Activated CD4-positive, alpha-beta T cell treated with anti-CD3 and anti-CD28 coated beads, Interleukin-2, amount 50 U/mL, for 4 hours (primary cell): Measurements from ENCODE around the gene PLIN1.
"Not testable (repeated sequence)": the region's sequence is repeated elsewhere in the genome, so short reads cannot be mapped to it uniquely, and the experiment has no call there.

Experiments used
- DNase-seq, 2 experiments: peaks; one replicate each; pipeline ENCODE4 v3.0.0-alpha.2; 2020

Gene PLIN1, protein sequence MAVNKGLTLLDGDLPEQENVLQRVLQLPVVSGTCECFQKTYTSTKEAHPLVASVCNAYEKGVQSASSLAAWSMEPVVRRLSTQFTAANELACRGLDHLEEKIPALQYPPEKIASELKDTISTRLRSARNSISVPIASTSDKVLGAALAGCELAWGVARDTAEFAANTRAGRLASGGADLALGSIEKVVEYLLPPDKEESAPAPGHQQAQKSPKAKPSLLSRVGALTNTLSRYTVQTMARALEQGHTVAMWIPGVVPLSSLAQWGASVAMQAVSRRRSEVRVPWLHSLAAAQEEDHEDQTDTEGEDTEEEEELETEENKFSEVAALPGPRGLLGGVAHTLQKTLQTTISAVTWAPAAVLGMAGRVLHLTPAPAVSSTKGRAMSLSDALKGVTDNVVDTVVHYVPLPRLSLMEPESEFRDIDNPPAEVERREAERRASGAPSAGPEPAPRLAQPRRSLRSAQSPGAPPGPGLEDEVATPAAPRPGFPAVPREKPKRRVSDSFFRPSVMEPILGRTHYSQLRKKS

GRCh38 chr15:89679212-89679611 is at the start of gene PLIN1:
Gene PLIN1, minus strand, starts transcription at chr15:89679367. Its CDS starts 1,878 bp downstream, at chr15:89677489.
- no peak for DNase-seq

DNA sequence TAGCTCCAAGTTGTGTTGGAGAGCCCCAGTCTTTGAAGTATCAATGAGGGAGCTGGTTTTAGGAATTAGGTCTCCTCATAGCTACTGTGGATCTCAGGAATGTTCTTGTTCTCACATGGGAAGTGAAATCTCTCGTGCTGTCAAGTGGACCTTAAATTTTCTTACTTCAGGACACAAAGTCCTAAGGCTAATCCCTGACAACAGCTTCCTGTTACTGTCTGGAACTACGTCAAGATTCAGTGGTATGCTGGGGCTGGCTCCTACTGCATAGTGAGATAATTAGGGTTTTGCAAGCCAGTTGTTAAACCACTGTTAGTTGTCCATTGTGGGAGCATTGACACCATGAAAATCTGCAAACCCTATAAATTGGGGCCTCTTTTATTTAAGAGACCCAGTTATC is 49.1 kb upstream of the PLIN1 start:
- DNase-seq: no peak

- DNase-seq: no peak
These were observed 45.9 kb upstream of the PLIN1 start for GRCh38 chr15:89725064-89725463.

- DNase-seq: no peak
These were observed 45.5 kb upstream of the PLIN1 start for GRCh38 chr15:89724621-89725020.

- no peak for DNase-seq
These were observed 43.9 kb upstream of the PLIN1 start for GRCh38 chr15:89723031-89723430.

- no peak for DNase-seq
These were observed 35.6 kb upstream of the PLIN1 start for GRCh38 chr15:89714775-89715174.

GRCh38 chr15:89707577-89707976 is 28.4 kb upstream of the PLIN1 start:
- DNase-seq: no peak

- no peak for DNase-seq
These were observed 25.2 kb upstream of the PLIN1 start for GRCh38 chr15:89704411-89704810.

GRCh38 chr15:89695198-89695597 is 16.0 kb upstream of the PLIN1 start:
- no peak for DNase-seq

DNA sequence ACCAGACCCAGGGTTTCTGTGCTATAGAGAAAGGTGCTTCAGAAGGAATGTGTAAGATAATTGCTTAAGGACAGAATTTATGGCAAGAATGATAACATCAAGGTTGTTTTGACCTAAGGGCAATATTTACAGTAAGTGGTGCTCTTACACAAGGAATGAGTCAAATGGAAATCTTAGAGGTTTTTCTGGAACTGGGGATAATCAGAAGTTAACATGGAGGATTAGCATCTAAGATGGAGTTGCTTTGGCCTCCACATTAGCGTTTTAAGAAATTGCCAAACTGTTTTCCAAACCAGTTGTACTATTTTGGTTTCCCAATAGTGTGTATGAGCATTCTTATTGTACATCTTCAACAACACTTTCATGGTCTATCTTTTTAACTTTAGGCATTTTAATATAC is 14.5 kb upstream of the PLIN1 start:
- no peak for DNase-seq

DNA sequence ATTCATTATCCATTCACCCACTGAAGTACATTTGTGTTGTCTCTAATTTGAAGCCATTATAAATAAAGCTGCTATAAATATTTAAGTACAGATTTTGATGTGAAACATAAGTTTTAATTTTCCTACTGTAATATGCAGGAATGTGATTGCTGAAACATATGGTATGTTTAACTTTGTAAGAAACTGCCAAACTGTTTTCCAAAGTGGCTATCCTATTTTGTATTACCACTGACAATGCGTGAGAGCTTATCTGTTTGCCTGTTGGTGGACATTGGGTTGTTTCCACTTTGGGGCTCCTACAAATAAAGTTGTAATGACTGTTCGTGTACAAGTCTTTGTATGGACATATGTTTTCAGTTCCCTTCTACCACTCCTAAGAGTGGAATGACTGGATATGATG is 13.9 kb upstream of the PLIN1 start:
- DNase-seq: no peak

DNA sequence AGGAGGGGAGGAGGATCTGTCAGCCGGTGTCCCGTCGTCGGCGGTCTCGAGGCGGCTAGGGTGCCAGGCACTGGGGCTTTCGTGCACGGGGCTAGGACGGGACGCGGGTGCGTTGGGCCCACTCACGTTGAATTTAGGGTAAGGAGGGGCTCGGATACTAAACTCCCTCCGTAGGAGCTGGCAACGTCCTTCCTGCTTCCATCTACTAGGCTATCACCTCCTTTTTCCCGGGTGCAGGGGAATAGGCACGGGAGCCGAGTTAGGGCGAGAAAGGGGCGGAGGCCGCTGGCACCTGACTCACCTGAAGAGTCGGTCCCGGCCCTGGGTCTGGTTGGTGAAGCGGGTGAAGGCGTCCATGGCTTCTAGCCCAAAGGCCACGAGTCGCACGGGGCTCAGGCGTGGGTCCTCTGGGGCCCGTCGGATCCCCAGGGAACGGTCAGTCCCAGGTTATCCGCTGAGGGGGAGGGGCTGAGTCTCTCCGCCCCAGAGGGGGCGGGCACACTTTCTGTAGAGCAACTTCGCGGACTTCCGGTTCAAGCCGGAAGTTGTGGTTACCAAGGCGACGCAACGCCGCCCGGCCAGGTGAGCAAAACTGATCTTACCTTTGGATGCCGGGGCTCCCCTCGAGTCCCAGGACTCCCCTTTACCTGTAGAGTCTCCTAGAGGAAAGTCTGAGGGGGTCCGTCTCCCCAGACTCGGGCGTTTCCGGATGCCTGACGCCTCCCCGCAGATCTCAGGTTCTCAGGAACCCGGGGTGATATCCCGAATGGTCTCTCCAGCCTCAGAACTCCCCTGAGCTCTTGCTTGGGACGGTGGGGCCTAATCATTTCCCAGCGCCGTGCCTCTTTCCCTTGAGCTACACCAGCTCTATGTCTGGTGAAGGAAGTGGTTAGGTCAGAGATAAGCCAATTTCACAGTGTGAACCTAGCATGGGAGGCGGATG is 11.4 kb upstream of the PLIN1 start, which contains the start of the genes PEX11A and WDR93:
Gene PEX11A (minus strand): TSS at position 479 of the 943 bp plus-strand sequence. CDS start 122 bp downstream, at position 357.
Gene WDR93 (plus strand): TSS at position 536 of the 943 bp plus-strand sequence. CDS start 10,936 bp downstream, outside the sequence.
- DNase-seq: peak; percentile 66 to 67

GRCh38 chr15:89689930-89690275 is 10.7 kb upstream of the PLIN1 start:
- not testable (repeated sequence) for DNase-seq

DNA sequence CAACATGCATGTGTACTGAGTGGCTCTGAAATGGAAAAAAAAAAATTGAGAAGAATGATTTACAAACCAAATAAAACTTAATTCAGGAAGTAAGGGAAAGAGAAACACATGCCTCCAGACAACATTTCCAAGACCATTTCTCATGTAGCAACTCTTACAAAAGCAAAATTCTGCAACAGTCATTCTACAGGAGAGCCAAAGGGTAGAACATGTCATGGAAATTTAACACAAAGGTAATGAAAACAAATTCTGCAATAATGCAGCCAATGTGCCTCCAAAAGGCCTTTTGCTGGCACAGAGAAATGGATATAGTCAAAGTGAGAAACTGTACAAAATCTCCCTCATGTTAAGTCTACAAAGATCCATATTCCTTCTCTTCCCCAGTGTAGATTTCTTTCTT is 7.4 kb upstream of the PLIN1 start:
- no peak for DNase-seq

- DNase-seq: no peak
These were observed 6.8 kb upstream of the PLIN1 start for GRCh38 chr15:89685995-89686394.

GRCh38 chr15:89681146-89681545 is 2.0 kb upstream of the PLIN1 start:
- DNase-seq: no peak

DNA sequence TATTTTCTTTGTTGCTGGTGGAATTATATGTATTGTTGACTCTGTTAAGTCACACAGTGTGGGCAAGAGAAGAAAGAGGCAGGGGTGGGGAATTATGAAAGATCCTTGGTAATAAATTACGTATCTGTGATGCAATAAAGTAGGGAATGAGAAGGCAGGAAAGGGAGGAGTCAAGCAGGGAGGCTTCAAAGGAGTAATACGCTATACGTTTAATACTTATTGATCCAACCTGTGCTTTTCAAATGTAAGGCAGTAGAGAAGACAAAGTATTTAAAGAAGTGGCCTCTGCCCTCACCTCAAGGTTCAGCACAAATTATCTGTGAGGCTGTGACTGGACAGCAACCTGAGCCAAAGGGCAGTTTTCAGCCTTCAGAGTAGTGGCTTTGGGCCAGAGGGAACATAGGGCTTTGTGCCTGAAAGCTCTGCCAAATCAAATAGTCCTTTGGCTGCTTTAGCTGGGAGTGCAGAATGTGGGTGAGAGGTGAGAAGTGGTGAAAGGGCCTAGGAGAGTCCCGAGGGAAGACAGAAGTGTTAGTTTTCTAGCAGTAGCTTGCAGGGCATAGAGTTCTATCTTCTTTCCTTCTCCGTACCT is 1.2 kb upstream of the PLIN1 start:
- DNase-seq: no peak

DNA sequence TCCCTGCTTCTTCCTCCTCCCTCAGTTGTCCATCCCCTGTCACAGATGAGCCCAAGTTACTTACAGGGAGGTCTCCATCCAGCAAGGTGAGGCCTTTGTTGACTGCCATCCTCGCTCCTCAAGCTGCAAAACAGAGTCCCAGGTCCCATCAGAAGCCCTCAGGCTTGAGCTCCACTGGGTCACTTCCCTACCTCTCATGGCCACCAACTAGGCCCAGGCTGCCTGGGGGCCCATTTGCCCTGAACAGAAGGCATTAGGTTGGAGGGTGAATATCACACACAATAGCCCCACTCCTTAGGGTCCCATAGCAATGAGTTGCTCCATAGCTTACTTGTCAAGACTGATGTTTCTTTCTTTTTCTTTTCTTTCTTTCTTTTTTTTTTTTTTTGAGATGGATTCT is 1.8 kb downstream of the PLIN1 start:
- DNase-seq: no peak

DNA sequence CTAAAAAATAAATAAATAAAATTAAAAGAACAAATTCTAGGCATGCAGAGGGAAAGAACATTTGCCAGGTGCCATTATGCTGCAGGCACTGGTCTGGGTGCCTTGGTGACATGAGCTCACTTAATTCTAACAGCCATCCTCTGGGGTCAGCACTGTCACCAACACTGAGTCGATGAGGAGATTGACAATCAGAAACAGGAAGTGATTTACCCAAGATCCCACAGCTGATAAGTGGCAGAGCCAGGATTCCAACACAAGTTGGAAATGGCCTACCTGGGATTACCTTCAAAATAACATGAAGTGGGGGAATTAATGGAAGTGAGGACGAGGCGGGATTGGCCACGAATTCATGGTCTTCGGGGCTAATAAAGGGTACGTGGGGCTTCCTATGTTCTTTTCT is 3.6 kb downstream of the PLIN1 start:
- DNase-seq: no peak

GRCh38 chr15:89674526-89674925 is 4.6 kb downstream of the PLIN1 start:
- DNase-seq: no peak

- no peak for DNase-seq
These were observed 6.0 kb downstream of the PLIN1 start for GRCh38 chr15:89673165-89673512.

- DNase-seq: no peak
These were observed 6.7 kb downstream of the PLIN1 start for GRCh38 chr15:89672221-89673164.
